OCI-LY7 (cell line): ENCODE measurements around the gene OPCML. TPM values are rescaled to one million over a fixed set of nuclear protein-coding genes. Genes with fewer than 3 reads are reported as not detected.

Experiments used
- BruUV-seq: library from RNA; stranded (reverse); fragments of 400-500 nt; replicated peaks from 2 replicates; lab custom pipeline; 2021; lab: Mats Ljungman, UMichigan
- CTCF ChIA-PET: fragments of 300-600 bp; sonication (Branson Sonifier 250); formaldehyde crosslinking; loops from one replicate; lab custom pipeline; 2022; ENCODE audit warnings: antibody characterized with exemption; ENCODE audit not compliant: unreplicated experiment; lab: Charles Lee
- POLR2A ChIA-PET: fragments of 300-600 bp; sonication (Branson Sonifier 250); formaldehyde crosslinking; loops from one replicate; lab custom pipeline; 2022; ENCODE audit warnings: antibody characterized with exemption; lab: Charles Lee
- DNase-seq: peaks from one replicate; pipeline ENCODE4 v3.0.0-alpha.2; 2015; ENCODE audit warnings: low spot score
- H2AFZ ChIP-seq: fragments of 200-600 bp; sonication (generic), shearing (Covaris generic); 2 replicates; pipeline ENCODE4 v1.6.1; 2014; ENCODE audit warnings: mild to moderate bottlenecking, antibody characterized with exemption, low read length, moderate library complexity
- H3K27ac ChIP-seq: fragments of 200-600 bp; sonication (generic); 2 replicates; pipeline ENCODE4 v1.5.1; 2014; ENCODE audit warnings: mixed run types, low read depth, mild to moderate bottlenecking, moderate library complexity, low read length, inconsistent platforms; ENCODE audit not compliant: poor library complexity, severe bottlenecking
- H3K36me3 ChIP-seq: fragments of 200-600 bp; sonication (generic); 2 replicates; pipeline ENCODE4 v1.6.1; 2014; ENCODE audit warnings: mild to moderate bottlenecking, antibody characterized with exemption, low read length, moderate library complexity, mixed read lengths; ENCODE audit not compliant: insufficient read depth
- H3K4me1 ChIP-seq: fragments of 200-600 bp; sonication (generic); 2 replicates; pipeline ENCODE4 v1.5.1; 2014; ENCODE audit warnings: mild to moderate bottlenecking, low read length; ENCODE audit not compliant: insufficient read depth, poor library complexity, severe bottlenecking
- H3K4me2 ChIP-seq: fragments of 200-600 bp; sonication (generic); 2 replicates; pipeline ENCODE4 v1.6.1; 2014; ENCODE audit warnings: mild to moderate bottlenecking, low read length
- H3K4me3 ChIP-seq: fragments of 200-600 bp; sonication (generic); 2 replicates; pipeline ENCODE4 v1.5.1; 2014; ENCODE audit warnings: mild to moderate bottlenecking, low read depth, low read length; ENCODE audit not compliant: poor library complexity, severe bottlenecking
- H3K79me2 ChIP-seq: fragments of 200-600 bp; sonication (generic); 2 replicates; pipeline ENCODE4 v1.6.1; 2016; ENCODE audit warnings: low read depth, mild to moderate bottlenecking, low read length, moderate library complexity, mixed read lengths; ENCODE audit not compliant: insufficient read depth
- H3K9me2 ChIP-seq: fragments of 200-600 bp; sonication (generic); 2 replicates; pipeline ENCODE4 v1.6.1; 2016; ENCODE audit warnings: mild to moderate bottlenecking, low read length, mixed read lengths; ENCODE audit not compliant: insufficient read depth
- H3K9me3 ChIP-seq: fragments of 200-600 bp; sonication (generic); 2 replicates; pipeline ENCODE4 v1.6.1; 2014; ENCODE audit warnings: mild to moderate bottlenecking, mixed run types, low read length, mixed read lengths
- H4K20me1 ChIP-seq: fragments of 200-600 bp; sonication (generic); 2 replicates; pipeline ENCODE4 v1.6.1; 2014; ENCODE audit warnings: mild to moderate bottlenecking, antibody characterized with exemption, low read length, moderate library complexity, mixed read lengths; ENCODE audit not compliant: insufficient read depth
- EZH2phosphoT487 ChIP-seq: fragments of 200-600 bp; sonication (generic); IDR thresholded peaks from 2 replicates; pipeline ENCODE4 v1.6.1; 2018; ENCODE audit warnings: low read depth, borderline replicate concordance, mild to moderate bottlenecking, mixed run types, antibody characterized with exemption, low read length, moderate library complexity, mixed read lengths
- intact Hi-C: fragments of 100-400 bp; cut with micrococcal nuclease; formaldehyde crosslinking; loops from one replicate; pipeline ENCODE4 v1.10.0; 2022; ENCODE audit not compliant: unreplicated experiment
- total RNA-seq, 2 experiments: library from RNA; depleted of rRNA in 1 of 2; stranded (reverse); fragments of >200 nt in 1 of 2; shearing (Covaris generic) in 1 of 2; gene quantifications; 2 replicates each; pipeline ENCODE4 v1.2.3, GENCODE V29; 2014 to 2022
- TF ChIP-seq, protein P1 (sequence below): fragments of 200-600 bp; sonication (generic); conservative IDR thresholded peaks from 2 replicates; pipeline ENCODE4 v1.5.1; 2014; ENCODE audit warnings: mild to moderate bottlenecking, antibody characterized with exemption, low read length, moderate library complexity, mixed read lengths

The OPCML gene
- total RNA-seq, 2 experiments from 2014 or later = not detected

GRCh38 chr11:132528181-132528580, 1004.1 kb downstream of the OPCML start:
- no peaks in the 10 kb centered on the region for H3K4me1 ChIP-seq
- CTCF ChIA-PET = no interaction called here
- POLR2A ChIA-PET = no interaction called here
- TF ChIP-seq EZH2phosphoT487 = no peak
- TF ChIP-seq, protein P1, sequence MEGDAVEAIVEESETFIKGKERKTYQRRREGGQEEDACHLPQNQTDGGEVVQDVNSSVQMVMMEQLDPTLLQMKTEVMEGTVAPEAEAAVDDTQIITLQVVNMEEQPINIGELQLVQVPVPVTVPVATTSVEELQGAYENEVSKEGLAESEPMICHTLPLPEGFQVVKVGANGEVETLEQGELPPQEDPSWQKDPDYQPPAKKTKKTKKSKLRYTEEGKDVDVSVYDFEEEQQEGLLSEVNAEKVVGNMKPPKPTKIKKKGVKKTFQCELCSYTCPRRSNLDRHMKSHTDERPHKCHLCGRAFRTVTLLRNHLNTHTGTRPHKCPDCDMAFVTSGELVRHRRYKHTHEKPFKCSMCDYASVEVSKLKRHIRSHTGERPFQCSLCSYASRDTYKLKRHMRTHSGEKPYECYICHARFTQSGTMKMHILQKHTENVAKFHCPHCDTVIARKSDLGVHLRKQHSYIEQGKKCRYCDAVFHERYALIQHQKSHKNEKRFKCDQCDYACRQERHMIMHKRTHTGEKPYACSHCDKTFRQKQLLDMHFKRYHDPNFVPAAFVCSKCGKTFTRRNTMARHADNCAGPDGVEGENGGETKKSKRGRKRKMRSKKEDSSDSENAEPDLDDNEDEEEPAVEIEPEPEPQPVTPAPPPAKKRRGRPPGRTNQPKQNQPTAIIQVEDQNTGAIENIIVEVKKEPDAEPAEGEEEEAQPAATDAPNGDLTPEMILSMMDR = no peak
- intact Hi-C loops = no loop called here
- no peak overlapping the region for H3K4me2 ChIP-seq
- H3K79me2 ChIP-seq = no peaks in the 10 kb centered on the region
- H4K20me1 ChIP-seq = no peaks in the 10 kb centered on the region
- no peaks in the 10 kb centered on the region for H3K9me2 ChIP-seq
- no peak overlapping the region for H3K27ac ChIP-seq
- no peaks in the 10 kb centered on the region for H3K36me3 ChIP-seq
- no peak for DNase-seq
- H3K4me3 ChIP-seq = no peak overlapping the region
- no TSS peak for BruUV-seq
- no peak overlapping the region for H2AFZ ChIP-seq
- H3K9me3 ChIP-seq = no peaks in the 10 kb centered on the region

DNA sequence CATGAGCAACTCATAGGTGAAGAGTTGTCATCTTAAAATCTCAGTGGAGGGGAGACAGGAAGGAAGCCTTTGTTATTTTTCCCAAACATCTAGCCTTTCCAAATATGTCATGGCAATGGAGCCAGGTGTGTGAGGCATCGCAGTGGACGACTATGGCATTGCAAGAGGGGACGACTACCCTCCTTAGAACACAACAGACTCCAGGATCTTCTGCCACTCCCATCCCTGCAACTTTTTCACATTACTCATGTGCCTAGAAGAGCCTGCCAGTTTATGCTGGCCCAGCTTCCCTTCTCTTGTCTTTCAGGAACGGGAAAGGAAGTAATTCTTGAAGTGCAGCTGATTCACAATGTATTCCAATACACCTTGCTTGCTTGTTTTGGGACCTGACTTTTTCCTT, 1008.4 kb downstream of the OPCML start:
- intact Hi-C loops = no loop called here
- no peak for DNase-seq
- Histone ChIP-seq H4K20me1 (no peaks in the 10 kb centered on the region), H3K9me2 (no peaks in the 10 kb centered on the region), H3K27ac (no peak overlapping the region), H2AFZ (no peak overlapping the region), H3K79me2 (no peaks in the 10 kb centered on the region), H3K4me1 (no peaks in the 10 kb centered on the region), H3K9me3 (no peaks in the 10 kb centered on the region), H3K4me3 (no peak overlapping the region), H3K4me2 (no peak overlapping the region), H3K36me3 (no peaks in the 10 kb centered on the region)
- ChIA-PET POLR2A (interaction anchor here (1.0 kb wide), 1 partner anchor 19 kb away, joined by 3 read pairs; no protein-coding TSS in a partner anchor), CTCF (no interaction called here)
- TF ChIP-seq, protein P1 = no peak
- no peak for TF ChIP-seq EZH2phosphoT487
- BruUV-seq = no TSS peak

DNA sequence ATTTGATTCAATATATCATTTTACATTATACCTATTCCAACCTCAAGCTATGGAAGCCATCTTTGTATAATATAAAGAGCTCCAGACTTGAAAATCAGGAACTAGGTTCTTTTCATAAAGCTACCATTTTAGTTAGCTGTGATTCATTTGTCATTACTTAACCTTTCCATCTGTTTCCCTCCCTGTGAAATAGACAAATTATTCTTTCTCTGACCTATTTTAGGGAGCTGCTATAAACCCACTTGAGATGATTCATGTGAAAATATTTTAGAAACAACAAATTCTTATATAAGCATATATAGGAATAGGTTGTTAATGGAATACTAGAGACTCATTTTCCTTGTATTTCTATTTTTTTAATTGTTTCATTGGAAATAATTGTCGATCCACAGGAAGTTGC, 1012.1 kb downstream of the OPCML start:
- TF ChIP-seq, protein P1 = no peak
- TF ChIP-seq EZH2phosphoT487 = no peak
- H3K36me3 ChIP-seq = no peaks in the 10 kb centered on the region
- ChIA-PET CTCF (no interaction called here), POLR2A (interaction anchor here (0.6 kb wide), 2 partner anchors 49 to 155 kb away, joined by 3 to 4 read pairs; no protein-coding TSS in a partner anchor)
- BruUV-seq = no TSS peak
- H2AFZ ChIP-seq = no peak overlapping the region
- H3K27ac ChIP-seq = no peak overlapping the region
- no peaks in the 10 kb centered on the region for H3K9me3 ChIP-seq
- H3K9me2 ChIP-seq = no peaks in the 10 kb centered on the region
- H3K4me3 ChIP-seq = no peak overlapping the region
- no peaks in the 10 kb centered on the region for H3K4me1 ChIP-seq
- intact Hi-C loops = no loop called here
- no peaks in the 10 kb centered on the region for H4K20me1 ChIP-seq
- H3K4me2 ChIP-seq = no peak overlapping the region
- H3K79me2 ChIP-seq = no peaks in the 10 kb centered on the region
- DNase-seq = no peak
